SK-N-MC (cell line): ENCODE measurements around the gene LDAH.
"Not testable (repeated sequence)": the region's sequence is repeated elsewhere in the genome, so short reads cannot be mapped to it uniquely, and the experiment has no call there.

ENCODE experiments used
- EZH2 ChIP-seq: fragments of 200-600 bp; sonication (generic); IDR thresholded peaks from one replicate; pipeline ENCODE4 v1.6.1; 2017; ENCODE audit warnings: antibody characterized with exemption
- FOXP2 ChIP-seq: optimal IDR thresholded peaks from 2 replicates; pipeline ENCODE3; 2011; ENCODE audit warnings: mild to moderate bottlenecking, moderate library complexity; ENCODE audit not compliant: insufficient read depth; ENCODE audit errors: extremely low read length, control extremely low read depth
- POLR2AphosphoS5 ChIP-seq: IDR thresholded peaks from 2 replicates; pipeline ENCODE4 v1.6.1; 2012; ENCODE audit warnings: mild to moderate bottlenecking, low read depth, low read length, borderline replicate concordance

GRCh38 chr2:20714412-20714811 is 108.5 kb downstream of the LDAH start:
- not testable (repeated sequence) for TF ChIP-seq EZH2, POLR2AphosphoS5, FOXP2
